GM12892 (cell line): ENCODE data around the gene NEK4.

Source experiments
- POLR2A ChIP-seq: IDR thresholded peaks from 2 replicates; pipeline ENCODE4 v1.6.1; 2011; ENCODE audit warnings: low read depth, low read length, control low read depth
- POLR2AphosphoS5 ChIP-seq: IDR thresholded peaks from 2 replicates; pipeline ENCODE4 v1.6.1; 2011; ENCODE audit warnings: low read depth, low read length, control low read depth

DNA sequence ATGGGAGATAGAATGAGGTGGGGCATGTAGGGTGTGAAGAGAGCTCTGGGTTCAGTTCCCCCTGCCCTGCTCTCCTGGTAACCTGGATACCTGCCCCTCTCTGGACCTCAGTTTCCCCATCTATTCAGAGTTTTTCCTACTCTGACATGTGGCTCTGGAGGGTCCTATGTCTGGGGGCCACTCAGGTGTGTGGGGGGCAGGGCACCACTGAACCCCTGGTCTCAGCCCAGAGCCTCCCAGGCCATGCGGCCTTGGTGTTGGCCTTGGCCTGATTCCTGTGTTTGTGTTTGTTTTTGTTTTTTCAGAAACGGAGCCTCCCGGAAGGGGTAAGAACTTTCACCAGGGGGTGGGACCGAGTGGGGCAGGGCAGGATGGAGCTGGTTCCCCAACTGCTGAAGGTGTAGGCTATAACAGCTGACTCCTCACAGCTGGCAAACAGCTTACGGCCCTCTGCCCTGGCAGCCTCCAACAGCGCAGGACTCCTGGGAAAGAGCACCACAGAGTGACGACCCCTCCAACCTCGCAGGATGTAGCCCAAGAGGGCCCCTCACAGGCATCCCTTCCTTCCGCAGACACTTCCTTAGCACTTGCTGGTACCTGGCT lies 24.7 kb upstream of the NEK4 start:
- no peak for TF ChIP-seq POLR2A
- TF ChIP-seq POLR2AphosphoS5 = no peak
